Measurements from ENCODE around the gene UPF1. TPM values are rescaled to one million over a fixed set of nuclear protein-coding genes. Genes with fewer than 3 reads are reported as not detected.

The UPF1 gene
- total and polyA plus RNA-seq, 2 of the 13 experiments (the other 11 are each of a cell fraction or from before 2014, with no cell fraction given): 16.9 to 41.8 TPM

GRCh38 chr19:18839465-18840287, 7.9 kb downstream of the UPF1 start (continued):
- TF ChIP-seq ZNF619 (CRISPR knock-in tag; IDR thresholded peaks at IDR 0.05): peak; percentile 86; the same call in 1 of the 2 replicates
- no peak for TF ChIP-seq CSRNP2 (CRISPR knock-in tag; conservative IDR thresholded peaks at IDR 0.05; ENCODE audit: low read depth)
- peak in 1 of 2 experiments; percentile 67; a peak in 2 of 4 replicates for TF ChIP-seq EP300 (IDR thresholded peaks at IDR 0.05; ENCODE audit: low read depth in 2 of 2, low read length in 2 of 2)
- TF ChIP-seq EP300 (CRISPR knock-in tag; IDR thresholded peaks at IDR 0.05; ENCODE audit: borderline replicate concordance): peak; percentile 75; the same call in 1 of the 2 replicates
- TF ChIP-seq ZBTB39 (CRISPR knock-in tag; IDR thresholded peaks at IDR 0.05): peak; percentile 89
- peak; percentile 72; the same call in 1 of the 2 replicates for TF ChIP-seq ZNF232 (CRISPR knock-in tag; IDR thresholded peaks at IDR 0.05; ENCODE audit: borderline replicate concordance)
- TF ChIP-seq ARNT2 (CRISPR knock-in tag; IDR thresholded peaks at IDR 0.05; ENCODE audit: low read depth): peak; percentile 75; the same call in 1 of the 2 replicates
- TF ChIP-seq ZNF644 (CRISPR knock-in tag; IDR thresholded peaks at IDR 0.05; ENCODE audit: low read depth): peak; percentile 81
- TF ChIP-seq ZBTB7A (CRISPR knock-in tag; IDR thresholded peaks at IDR 0.05): peak; percentile 98
- TF ChIP-seq TIGD3 (CRISPR knock-in tag; IDR thresholded peaks at IDR 0.05; ENCODE audit: borderline replicate concordance): peak; percentile 80; the same call in 1 of the 2 replicates
- no peak for TF ChIP-seq NPAS2 (CRISPR knock-in tag; IDR thresholded peaks at IDR 0.05; ENCODE audit: borderline replicate concordance)
- TF ChIP-seq U2AF1 (optimal IDR thresholded peaks at IDR 0.05; ENCODE audit: low read depth, low read length): no peak
- no peak for TF ChIP-seq ZNF235 (CRISPR knock-in tag; IDR thresholded peaks at IDR 0.05; ENCODE audit: borderline replicate concordance)
- TF ChIP-seq MYPOP (CRISPR knock-in tag; IDR thresholded peaks at IDR 0.05): no peak; the same call in 1 of the 2 replicates
- TF ChIP-seq ZNF329 (CRISPR knock-in tag; IDR thresholded peaks at IDR 0.05; ENCODE audit: low read depth): 0 out of 2 replicates have a peak, but pooled peaks have one; percentile 45

Data from HepG2 (cell line).